ENCODE measurements around the gene RFFL. TPM values are rescaled to one million over a fixed set of nuclear protein-coding genes. Genes with fewer than 3 reads are reported as not detected.
"Not testable (repeated sequence)": the region's sequence is repeated elsewhere in the genome, so short reads cannot be mapped to it uniquely, and the experiment has no call there.

RFFL gene
- total RNA-seq, 1 experiment from 2014 or later = 37.7 TPM

DNA sequence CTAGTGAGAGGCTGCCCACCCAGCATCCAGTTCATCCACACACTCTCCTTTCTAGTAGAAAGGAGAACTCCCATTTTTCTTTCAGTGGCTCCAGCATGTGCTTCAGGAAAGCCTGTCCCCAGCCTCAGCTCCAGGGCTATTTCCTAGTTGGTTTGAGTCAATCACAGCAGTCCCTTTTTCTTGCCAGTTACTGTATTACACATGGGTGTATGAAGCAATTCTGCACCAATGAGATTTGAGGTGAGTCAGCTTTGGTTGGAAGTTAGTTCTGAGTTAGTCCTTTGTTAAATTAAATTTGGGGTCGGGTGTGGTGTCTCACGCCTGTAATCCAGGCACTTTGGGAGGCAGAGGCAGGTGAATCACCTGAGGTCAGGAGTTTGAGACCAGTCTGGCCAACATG is 31.4 kb upstream of the RFFL start:
- Histone ChIP-seq H3K9ac (ENCODE audit: low read length) (peak overlapping the region; percentile 63), H3K4me2 (ENCODE audit: low read length) (no peak overlapping the region), H3K79me2 (ENCODE audit: low read length) (no peaks in the 10 kb centered on the region), H3K9me3 (ENCODE audit: low read length) (no peaks in the 10 kb centered on the region), H3K9me2 (replicated peaks; ENCODE audit: low read length) (no peaks in the 10 kb centered on the region), H2AFZ (ENCODE audit: low read length) (peak overlapping the region; percentile 52; the same call in 1 of the 2 replicates), H3K27ac (ENCODE audit: low read length) (peak overlapping the region; percentile 93), H4K20me1 (ENCODE audit: low read length) (no peaks in the 10 kb centered on the region), H3K36me3 (ENCODE audit: low read depth, low read length) (peaks cover 3% of the 10 kb centered on the region; the same call in 1 of the 2 replicates), H3K4me3 (ENCODE audit: low read length) (no peak overlapping the region), H3K27me3 (ENCODE audit: low read length) (no peaks in the 10 kb centered on the region), H3K4me1 (ENCODE audit: insufficient read depth, low read length) (peaks cover 10% of the 10 kb centered on the region), H3F3A (ENCODE audit: low read length, unreplicated experiment) (no peaks in the 10 kb centered on the region)
- POLR2A ChIA-PET (ENCODE audit: unreplicated experiment) = interaction anchor here (0.6 kb wide), 1 partner anchor 14 kb away, joined by 6 read pairs; no protein-coding TSS in a partner anchor
- intact Hi-C loops (cut with micrococcal nuclease) = no loop called here
- DNase-seq (peak; percentile 83), ATAC-seq (peak; percentile 79)
- TF ChIP-seq EZH2phosphoT487 (IDR thresholded peaks at IDR 0.05; ENCODE audit: borderline replicate concordance, low read length) (no peak), EZH2 (IDR thresholded peaks at IDR 0.05; ENCODE audit: low read length, unreplicated experiment) (no peak)
- TF ChIP-seq, protein P1, sequence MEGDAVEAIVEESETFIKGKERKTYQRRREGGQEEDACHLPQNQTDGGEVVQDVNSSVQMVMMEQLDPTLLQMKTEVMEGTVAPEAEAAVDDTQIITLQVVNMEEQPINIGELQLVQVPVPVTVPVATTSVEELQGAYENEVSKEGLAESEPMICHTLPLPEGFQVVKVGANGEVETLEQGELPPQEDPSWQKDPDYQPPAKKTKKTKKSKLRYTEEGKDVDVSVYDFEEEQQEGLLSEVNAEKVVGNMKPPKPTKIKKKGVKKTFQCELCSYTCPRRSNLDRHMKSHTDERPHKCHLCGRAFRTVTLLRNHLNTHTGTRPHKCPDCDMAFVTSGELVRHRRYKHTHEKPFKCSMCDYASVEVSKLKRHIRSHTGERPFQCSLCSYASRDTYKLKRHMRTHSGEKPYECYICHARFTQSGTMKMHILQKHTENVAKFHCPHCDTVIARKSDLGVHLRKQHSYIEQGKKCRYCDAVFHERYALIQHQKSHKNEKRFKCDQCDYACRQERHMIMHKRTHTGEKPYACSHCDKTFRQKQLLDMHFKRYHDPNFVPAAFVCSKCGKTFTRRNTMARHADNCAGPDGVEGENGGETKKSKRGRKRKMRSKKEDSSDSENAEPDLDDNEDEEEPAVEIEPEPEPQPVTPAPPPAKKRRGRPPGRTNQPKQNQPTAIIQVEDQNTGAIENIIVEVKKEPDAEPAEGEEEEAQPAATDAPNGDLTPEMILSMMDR (conservative IDR thresholded peaks at IDR 0.05; ENCODE audit: low read depth, low read length) = no peak
- CTCF ChIA-PET = no interaction called here
- no TSS peak for BruUV-seq (replicated peaks)

DNA sequence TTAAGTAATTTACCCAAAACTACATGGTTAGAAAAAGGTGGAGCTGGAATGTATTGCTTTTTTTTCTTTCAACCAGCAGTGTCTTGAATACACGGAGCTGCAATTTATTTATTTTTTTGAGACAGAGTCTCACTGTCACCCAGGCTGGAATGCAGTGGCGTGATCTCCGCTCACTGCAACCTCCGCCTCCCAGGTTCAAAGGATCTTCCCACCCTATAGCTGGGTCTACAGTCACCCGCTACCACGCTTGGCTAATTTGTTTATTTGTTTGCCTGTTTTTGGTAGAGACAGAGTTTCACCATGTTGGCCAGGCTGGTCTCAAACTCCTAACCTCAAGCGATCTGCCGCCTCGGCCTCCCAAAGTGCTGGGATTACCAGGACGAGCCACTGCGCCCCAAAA is 27.2 kb upstream of the RFFL start:
- H3K4me1 ChIP-seq (ENCODE audit: insufficient read depth, low read length) = peaks cover 36% of the 10 kb centered on the region
- H3K27ac ChIP-seq (ENCODE audit: low read length); H3K9me2 ChIP-seq (replicated peaks; ENCODE audit: low read length); DNase-seq; H3K4me2 ChIP-seq (ENCODE audit: low read length); CTCF ChIA-PET; BruUV-seq (replicated peaks); H3K9me3 ChIP-seq (ENCODE audit: low read length); H3K9ac ChIP-seq (ENCODE audit: low read length); intact Hi-C loops (cut with micrococcal nuclease); H3F3A ChIP-seq (ENCODE audit: low read length, unreplicated experiment); H2AFZ ChIP-seq (ENCODE audit: low read length); H3K4me3 ChIP-seq (ENCODE audit: low read length); H3K36me3 ChIP-seq (ENCODE audit: low read depth, low read length); POLR2A ChIA-PET (ENCODE audit: unreplicated experiment); H3K27me3 ChIP-seq (ENCODE audit: low read length); H4K20me1 ChIP-seq (ENCODE audit: low read length); ATAC-seq: not testable (repeated sequence)
- peaks cover 32% of the 10 kb centered on the region for H3K79me2 ChIP-seq (ENCODE audit: low read length)

GRCh38 chr17:35089586-35090296 is 26.2 kb upstream of the RFFL start:
- intact Hi-C loops (cut with micrococcal nuclease) = loop anchor here (1.0 to 5.0 kb wide), 2 partner anchors 67 to 91 kb away; no protein-coding TSS in a partner anchor
- Histone ChIP-seq H2AFZ (ENCODE audit: low read length) (peak overlapping the region; percentile 75), H3K4me3 (ENCODE audit: low read length) (peak overlapping the region; percentile 47), H3K27ac (ENCODE audit: low read length) (peak overlapping the region; percentile 89), H3F3A (ENCODE audit: low read length, unreplicated experiment) (peaks cover 6% of the 10 kb centered on the region), H3K9ac (ENCODE audit: low read length) (peak overlapping the region; percentile 72), H3K9me2 (replicated peaks; ENCODE audit: low read length) (no peaks in the 10 kb centered on the region), H3K9me3 (ENCODE audit: low read length) (no peaks in the 10 kb centered on the region), H3K36me3 (ENCODE audit: low read depth, low read length) (no peaks in the 10 kb centered on the region), H4K20me1 (ENCODE audit: low read length) (no peaks in the 10 kb centered on the region), H3K79me2 (ENCODE audit: low read length) (peaks cover 35% of the 10 kb centered on the region), H3K4me2 (ENCODE audit: low read length) (peak overlapping the region; percentile 62), H3K27me3 (ENCODE audit: low read length) (no peaks in the 10 kb centered on the region), H3K4me1 (ENCODE audit: insufficient read depth, low read length) (peaks cover 39% of the 10 kb centered on the region)
- DNase-seq = peak; percentile 68
- peak; percentile 47 for ATAC-seq
- BruUV-seq (replicated peaks) = no TSS peak
- TF ChIP-seq, protein P1 (conservative IDR thresholded peaks at IDR 0.05; ENCODE audit: low read depth, low read length) = 0 out of 2 replicates have a peak, but pooled peaks have one; percentile 25
- TF ChIP-seq EZH2 (IDR thresholded peaks at IDR 0.05; ENCODE audit: low read length, unreplicated experiment) (no peak), EZH2phosphoT487 (IDR thresholded peaks at IDR 0.05; ENCODE audit: borderline replicate concordance, low read length) (no peak)
- CTCF ChIA-PET = interaction anchor here (0.5 to 1.1 kb wide), 4 partner anchors 26 to 98 kb away, joined by 3 to 7 read pairs (median 3); no protein-coding TSS in a partner anchor
- POLR2A ChIA-PET (ENCODE audit: unreplicated experiment) = interaction anchor here (0.5 to 0.7 kb wide), 2 partner anchors 75 to 114 kb away, joined by 3 read pairs; no protein-coding TSS in a partner anchor

Data from PC-3 (cell line).